SK-N-SH treated with all-trans-retinoic acid at 6 μM for 48 hours (cell line): Measurements from ENCODE around the gene STEAP1.
"Not testable (repeated sequence)": the region's sequence is repeated elsewhere in the genome, so short reads cannot be mapped to it uniquely, and the experiment has no call there.

Experiments
- ATAC-seq: fragments of 200-7000 bp; cut with Tn5 transposase; 3 replicates; pipeline ENCODE4 v1.9.1; 2020; ENCODE audit warnings: mild to moderate bottlenecking, moderate library complexity
- ARNTL ChIP-seq: fragments of 450-650 bp; formaldehyde crosslinking; IDR thresholded peaks from 2 replicates; pipeline ENCODE4 v1.5.0; 2020; ENCODE audit warnings: low read depth, mild to moderate bottlenecking, moderate library complexity, borderline replicate concordance
- BACH2 ChIP-seq: fragments of 250-450 bp; sonication (Bioruptor Pico); IDR thresholded peaks from 2 replicates; pipeline ENCODE4 v1.9.0; 2021; ENCODE audit warnings: mild to moderate bottlenecking, borderline replicate concordance
- CREB5 ChIP-seq: fragments of 250-450 bp; sonication (Bioruptor Pico); IDR thresholded peaks from 2 replicates; pipeline ENCODE4 v1.5.1; 2020; ENCODE audit warnings: low read depth, mild to moderate bottlenecking, moderate library complexity
- CSDC2 ChIP-seq: fragments of 250-450 bp; sonication (Bioruptor Pico); IDR thresholded peaks from 2 replicates; pipeline ENCODE4 v1.5.0; 2020; ENCODE audit warnings: mild to moderate bottlenecking, moderate library complexity
- CSRNP3 ChIP-seq: fragments of 250-450 bp; sonication (Bioruptor Pico); IDR thresholded peaks from 2 replicates; pipeline ENCODE4 v1.5.1; 2021; ENCODE audit warnings: mild to moderate bottlenecking, moderate library complexity
- ESRRG ChIP-seq: fragments of 250-450 bp; sonication (Bioruptor Pico); IDR thresholded peaks from 2 replicates; pipeline ENCODE4 v1.6.1; 2021; ENCODE audit warnings: mild to moderate bottlenecking
- GLIS3 ChIP-seq: fragments of 250-450 bp; sonication (Bioruptor Pico); IDR thresholded peaks from 2 replicates; pipeline ENCODE4 v1.5.0; 2020; ENCODE audit warnings: mild to moderate bottlenecking, moderate library complexity
- ISL1 ChIP-seq: fragments of 250-450 bp; sonication (Bioruptor Pico); IDR thresholded peaks from 2 replicates; pipeline ENCODE4 v2.1.2; 2022; ENCODE audit warnings: mild to moderate bottlenecking, moderate library complexity
- OSR1 ChIP-seq: fragments of 250-450 bp; sonication (Bioruptor Pico); IDR thresholded peaks from 2 replicates; pipeline ENCODE4 v1.8.0; 2022; ENCODE audit warnings: moderate library complexity, mild to moderate bottlenecking, inconsistent platforms
- PATZ1 ChIP-seq: fragments of 250-450 bp; sonication (Bioruptor Pico); IDR thresholded peaks from 2 replicates; pipeline ENCODE4 v1.8.0; 2020; ENCODE audit warnings: mild to moderate bottlenecking, moderate library complexity, borderline replicate concordance
- POU6F1 ChIP-seq: fragments of 250-450 bp; sonication (Bioruptor Pico); IDR thresholded peaks from 2 replicates; pipeline ENCODE4 v1.8.0; 2021; ENCODE audit warnings: low read depth, mild to moderate bottlenecking, moderate library complexity, borderline replicate concordance
- PPARA ChIP-seq: fragments of 250-450 bp; sonication (Bioruptor Pico); IDR thresholded peaks from 2 replicates; pipeline ENCODE4 v1.5.0; 2020; ENCODE audit warnings: mild to moderate bottlenecking, borderline replicate concordance
- RARB ChIP-seq: fragments of 250-450 bp; sonication (Bioruptor Pico); IDR thresholded peaks from 2 replicates; pipeline ENCODE4 v1.8.0; 2021; ENCODE audit warnings: mild to moderate bottlenecking, moderate library complexity
- SNAI2 ChIP-seq: fragments of 250-450 bp; sonication (Bioruptor Pico); IDR thresholded peaks from 2 replicates; pipeline ENCODE4 v1.5.0; 2020; ENCODE audit warnings: mild to moderate bottlenecking, moderate library complexity
- TCF4 ChIP-seq: fragments of 250-450 bp; sonication (Bioruptor Pico); IDR thresholded peaks from 2 replicates; pipeline ENCODE4 v1.8.0; 2021; ENCODE audit warnings: mild to moderate bottlenecking, moderate library complexity, borderline replicate concordance
- TOX ChIP-seq: fragments of 250-450 bp; sonication (Bioruptor Pico); IDR thresholded peaks from 2 replicates; pipeline ENCODE4 v1.8.0; 2021; ENCODE audit warnings: mild to moderate bottlenecking, moderate library complexity, borderline replicate concordance
- ZC3H10 ChIP-seq: fragments of 250-450 bp; sonication (Bioruptor Pico); IDR thresholded peaks from 2 replicates; pipeline ENCODE4 v1.5.1; 2021; ENCODE audit warnings: mild to moderate bottlenecking, moderate library complexity
- ZFP3 ChIP-seq: fragments of 250-450 bp; sonication (Bioruptor Pico); IDR thresholded peaks from 2 replicates; pipeline ENCODE4 v1.5.0; 2020; ENCODE audit warnings: mild to moderate bottlenecking, moderate library complexity
- ZFP30 ChIP-seq: fragments of 450-650 bp; formaldehyde crosslinking; IDR thresholded peaks from 2 replicates; pipeline ENCODE4 v1.5.0; 2022; ENCODE audit warnings: mild to moderate bottlenecking, moderate library complexity
- ZNF565 ChIP-seq: fragments of 450-650 bp; formaldehyde crosslinking; conservative IDR thresholded peaks from 2 replicates; pipeline ENCODE4 v1.5.0; 2020; ENCODE audit warnings: low read depth, mild to moderate bottlenecking, moderate library complexity
- ZNF70 ChIP-seq: fragments of 450-650 bp; formaldehyde crosslinking; IDR thresholded peaks from 2 replicates; pipeline ENCODE4 v1.5.0; 2020; ENCODE audit warnings: mild to moderate bottlenecking, moderate library complexity
- ZNF8 ChIP-seq: fragments of 450-650 bp; formaldehyde crosslinking; IDR thresholded peaks from 2 replicates; pipeline ENCODE4 v1.5.0; 2020; ENCODE audit warnings: mild to moderate bottlenecking, moderate library complexity

The STEAP1 gene

DNA sequence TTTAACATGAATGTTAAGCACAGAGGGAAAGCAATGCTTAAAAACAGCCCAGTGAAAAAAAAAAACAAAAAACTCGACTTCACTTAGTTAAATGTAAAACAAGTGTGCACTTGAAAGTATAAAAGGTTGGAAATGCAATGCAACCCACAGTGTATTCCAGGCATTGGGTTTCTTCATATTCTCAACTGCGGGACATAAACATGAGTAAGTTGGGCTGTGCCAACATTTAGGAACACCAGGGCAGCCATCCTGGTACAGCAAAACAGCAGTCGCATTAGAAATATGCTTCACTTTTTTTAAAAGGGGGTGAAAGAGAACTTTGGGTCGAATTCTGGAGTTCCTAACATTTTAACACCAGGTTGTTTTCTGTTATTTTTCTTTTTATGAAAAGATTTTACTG lies 937 bp downstream of the STEAP1 start:
- TF ChIP-seq GLIS3 (CRISPR knock-in tag) (no peak), POU6F1 (CRISPR knock-in tag) (no peak), SNAI2 (CRISPR knock-in tag) (no peak), ZC3H10 (CRISPR knock-in tag) (no peak), ZNF565 (no peak), ZNF8 (CRISPR knock-in tag) (no peak), BACH2 (CRISPR knock-in tag) (no peak), CREB5 (no peak), PPARA (CRISPR knock-in tag) (no peak), OSR1 (no peak), ESRRG (no peak), ZNF70 (CRISPR knock-in tag) (no peak), ISL1 (CRISPR knock-in tag) (no peak), ZFP30 (CRISPR knock-in tag) (no peak), TOX (CRISPR knock-in tag) (no peak), CSDC2 (no peak), RARB (CRISPR knock-in tag) (no peak), TCF4 (CRISPR knock-in tag) (no peak), PATZ1 (CRISPR knock-in tag) (no peak), ZFP3 (CRISPR knock-in tag) (no peak)
- ATAC-seq, result no peak

- not testable (repeated sequence) for ATAC-seq
These were observed 3.1 kb downstream of the STEAP1 start for GRCh38 chr7:90157331-90157730.

- peak; percentile 28 for ATAC-seq
These were observed 3.6 kb downstream of the STEAP1 start for GRCh38 chr7:90157761-90158350.

DNA sequence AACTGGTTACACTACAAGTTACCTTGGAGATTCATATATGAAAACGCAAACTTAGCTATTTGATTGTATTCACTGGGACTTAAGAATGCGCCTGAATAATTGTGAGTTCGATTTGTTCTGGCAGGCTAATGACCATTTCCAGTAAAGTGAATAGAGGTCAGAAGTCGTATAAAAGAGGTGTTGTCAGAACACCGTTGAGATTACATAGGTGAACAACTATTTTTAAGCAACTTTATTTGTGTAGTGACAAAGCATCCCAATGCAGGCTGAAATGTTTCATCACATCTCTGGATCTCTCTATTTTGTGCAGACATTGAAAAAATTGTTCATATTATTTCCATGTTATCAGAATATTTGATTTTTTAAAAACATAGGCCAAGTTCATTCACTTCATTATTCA lies 9.3 kb downstream of the STEAP1 start:
- ATAC-seq, result no peak
- TF ChIP-seq TOX (CRISPR knock-in tag), result no peak
- no peak for TF ChIP-seq ARNTL (CRISPR knock-in tag)
- no peak for TF ChIP-seq ZFP30 (CRISPR knock-in tag)
- TF ChIP-seq ESRRG, result no peak
- no peak for TF ChIP-seq CREB5
- no peak for TF ChIP-seq TCF4 (CRISPR knock-in tag)
- no peak for TF ChIP-seq ZNF565
- no peak for TF ChIP-seq PATZ1 (CRISPR knock-in tag)
- no peak for TF ChIP-seq ZFP3 (CRISPR knock-in tag)
- no peak for TF ChIP-seq ZC3H10 (CRISPR knock-in tag)
- TF ChIP-seq BACH2 (CRISPR knock-in tag), result no peak
- no peak for TF ChIP-seq PPARA (CRISPR knock-in tag)
- no peak for TF ChIP-seq CSRNP3
- TF ChIP-seq SNAI2 (CRISPR knock-in tag), result no peak
- no peak for TF ChIP-seq RARB (CRISPR knock-in tag)
- TF ChIP-seq ZNF70 (CRISPR knock-in tag), result no peak
- no peak for TF ChIP-seq OSR1
- TF ChIP-seq ISL1 (CRISPR knock-in tag), result no peak
- no peak for TF ChIP-seq ZNF8 (CRISPR knock-in tag)
- TF ChIP-seq POU6F1 (CRISPR knock-in tag), result no peak
- TF ChIP-seq, all 23 proteins: peak for 0
